Stimulated activated effector memory CD8-positive, alpha-beta T cell treated with anti-CD3 and anti-CD28 coated beads, Interleukin-12 subunit alpha, Interleukin-12 subunit beta, amount 100 ng/mL, for 72 hours (primary cell): Measurements from ENCODE around the gene MTUS2.

Experiments used
- ATAC-seq: fragments of 150-1000 bp; cut with Tn5 transposase; 2 replicates; pipeline ENCODE4 v1.10.0; 2021
- DNase-seq, 2 donors: peaks; one replicate each; pipeline ENCODE4 v3.0.0; 2021 to 2022; ENCODE audit warnings: low spot score in 2 of 2
- H3K27ac Mint-ChIP-seq: one replicate; pipeline ENCODE4 v1.8.0; 2022; ENCODE audit warnings: mild to moderate bottlenecking, mixed read lengths
- H3K36me3 Mint-ChIP-seq: one replicate; pipeline ENCODE4 v1.8.0; 2022; ENCODE audit warnings: mild to moderate bottlenecking, mixed read lengths
- H3K4me1 Mint-ChIP-seq: one replicate; pipeline ENCODE4 v1.8.0; 2022; ENCODE audit warnings: mixed read lengths
- H3K4me3 Mint-ChIP-seq: one replicate; pipeline ENCODE4 v1.8.0; 2022; ENCODE audit warnings: mild to moderate bottlenecking, mixed read lengths
- H3K9me3 Mint-ChIP-seq: one replicate; pipeline ENCODE4 v1.8.0; 2022; ENCODE audit warnings: mixed read lengths

MTUS2 gene

GRCh38 chr13:29270271-29270985, 450.3 kb downstream of the MTUS2 start:
- Mint-ChIP-seq H3K4me3 (no peak overlapping the region), H3K36me3 (no peaks in the 10 kb centered on the region)

GRCh38 chr13:29271606-29272005, 451.5 kb downstream of the MTUS2 start:
- no peak for DNase-seq
- no peak overlapping the region for H3K4me3 Mint-ChIP-seq

More at GRCh38 chr13:29270271-29270985, 450.3 kb downstream of the MTUS2 start:
- peak; percentile 11 for ATAC-seq
- Mint-ChIP-seq H3K9me3 (no peaks in the 10 kb centered on the region), H3K4me1 (no peaks in the 10 kb centered on the region), H3K27ac (no peak overlapping the region)
- no peak for DNase-seq

GRCh38 chr13:29279356-29280254, 459.5 kb downstream of the MTUS2 start:
- H3K4me3 Mint-ChIP-seq: no peak overlapping the region
- DNase-seq (no peak), ATAC-seq (no peak)
- H3K9me3 Mint-ChIP-seq: no peaks in the 10 kb centered on the region
- no peak overlapping the region for H3K27ac Mint-ChIP-seq
- H3K36me3 Mint-ChIP-seq: no peaks in the 10 kb centered on the region
- H3K4me1 Mint-ChIP-seq: no peaks in the 10 kb centered on the region

More at GRCh38 chr13:29271606-29272005, 451.5 kb downstream of the MTUS2 start:
- no peak for ATAC-seq
- Mint-ChIP-seq H3K27ac (no peak overlapping the region), H3K36me3 (no peaks in the 10 kb centered on the region), H3K9me3 (no peaks in the 10 kb centered on the region), H3K4me1 (no peaks in the 10 kb centered on the region)

- no peaks in the 10 kb centered on the region for H3K36me3 Mint-ChIP-seq
- no peak overlapping the region for H3K27ac Mint-ChIP-seq
- no peak overlapping the region for H3K4me3 Mint-ChIP-seq
- H3K4me1 Mint-ChIP-seq: no peaks in the 10 kb centered on the region
- ATAC-seq (peak; percentile 8), DNase-seq (no peak)
- H3K9me3 Mint-ChIP-seq: no peaks in the 10 kb centered on the region
These were observed 461.9 kb downstream of the MTUS2 start for GRCh38 chr13:29281932-29282495.

GRCh38 chr13:29284726-29285125, 464.6 kb downstream of the MTUS2 start:
- H3K36me3 Mint-ChIP-seq: no peaks in the 10 kb centered on the region
- H3K4me1 Mint-ChIP-seq: no peaks in the 10 kb centered on the region
- H3K4me3 Mint-ChIP-seq: no peak overlapping the region
- no peak overlapping the region for H3K27ac Mint-ChIP-seq
- H3K9me3 Mint-ChIP-seq: no peaks in the 10 kb centered on the region
- ATAC-seq (no peak), DNase-seq (no peak)

GRCh38 chr13:29287237-29287636, 467.1 kb downstream of the MTUS2 start:
- Mint-ChIP-seq H3K9me3 (no peaks in the 10 kb centered on the region), H3K36me3 (no peaks in the 10 kb centered on the region), H3K27ac (no peak overlapping the region), H3K4me1 (no peaks in the 10 kb centered on the region), H3K4me3 (no peak overlapping the region)
- DNase-seq: no peak
- ATAC-seq: no peak

GRCh38 chr13:29292045-29292444, 471.9 kb downstream of the MTUS2 start:
- Mint-ChIP-seq H3K27ac (no peak overlapping the region), H3K9me3 (no peaks in the 10 kb centered on the region), H3K36me3 (no peaks in the 10 kb centered on the region), H3K4me3 (no peak overlapping the region), H3K4me1 (no peaks in the 10 kb centered on the region)
- no peak for ATAC-seq
- no peak for DNase-seq

GRCh38 chr13:29294821-29295220, 474.7 kb downstream of the MTUS2 start:
- Mint-ChIP-seq H3K27ac (no peak overlapping the region), H3K36me3 (no peaks in the 10 kb centered on the region), H3K4me1 (no peaks in the 10 kb centered on the region), H3K9me3 (no peaks in the 10 kb centered on the region), H3K4me3 (no peak overlapping the region)
- ATAC-seq: no peak
- DNase-seq: no peak

- Mint-ChIP-seq H3K36me3 (peaks cover 5% of the 10 kb centered on the region), H3K4me3 (no peak overlapping the region), H3K9me3 (peaks cover 20% of the 10 kb centered on the region), H3K27ac (no peak overlapping the region), H3K4me1 (no peaks in the 10 kb centered on the region)
- DNase-seq (no peak), ATAC-seq (no peak)
These were observed 480.9 kb downstream of the MTUS2 start for GRCh38 chr13:29301027-29301426.

- ATAC-seq: no peak
- Mint-ChIP-seq H3K4me3 (no peak overlapping the region), H3K9me3 (peaks cover 20% of the 10 kb centered on the region), H3K4me1 (no peaks in the 10 kb centered on the region), H3K36me3 (peaks cover 5% of the 10 kb centered on the region), H3K27ac (no peak overlapping the region)
- no peak for DNase-seq
These were observed 484.0 kb downstream of the MTUS2 start for GRCh38 chr13:29304148-29304547.

GRCh38 chr13:29310806-29311205, 490.7 kb downstream of the MTUS2 start:
- no peak for DNase-seq
- Mint-ChIP-seq H3K4me1 (no peaks in the 10 kb centered on the region), H3K4me3 (no peak overlapping the region), H3K9me3 (no peaks in the 10 kb centered on the region), H3K36me3 (no peaks in the 10 kb centered on the region), H3K27ac (no peak overlapping the region)
- ATAC-seq: no peak

- H3K9me3 Mint-ChIP-seq: no peaks in the 10 kb centered on the region
- no peak overlapping the region for H3K27ac Mint-ChIP-seq
- H3K4me1 Mint-ChIP-seq: no peaks in the 10 kb centered on the region
- DNase-seq (no peak), ATAC-seq (peak; percentile 48)
- H3K36me3 Mint-ChIP-seq: no peaks in the 10 kb centered on the region
- no peak overlapping the region for H3K4me3 Mint-ChIP-seq
These were observed 495.7 kb downstream of the MTUS2 start for GRCh38 chr13:29315847-29316246.

- DNase-seq: no peak
- peaks cover 3% of the 10 kb centered on the region for H3K9me3 Mint-ChIP-seq
- no peak for ATAC-seq
- no peaks in the 10 kb centered on the region for H3K36me3 Mint-ChIP-seq
- no peak overlapping the region for H3K27ac Mint-ChIP-seq
- H3K4me3 Mint-ChIP-seq: no peak overlapping the region
- no peaks in the 10 kb centered on the region for H3K4me1 Mint-ChIP-seq
These were observed 497.7 kb downstream of the MTUS2 start for GRCh38 chr13:29317828-29318227.

GRCh38 chr13:29318741-29319140, 498.6 kb downstream of the MTUS2 start:
- Mint-ChIP-seq H3K9me3 (peaks cover 3% of the 10 kb centered on the region), H3K4me1 (no peaks in the 10 kb centered on the region), H3K36me3 (no peaks in the 10 kb centered on the region), H3K4me3 (no peak overlapping the region), H3K27ac (no peak overlapping the region)
- ATAC-seq (no peak), DNase-seq (no peak)

GRCh38 chr13:29319451-29319850, 499.3 kb downstream of the MTUS2 start:
- Mint-ChIP-seq H3K9me3 (peaks cover 3% of the 10 kb centered on the region), H3K4me1 (no peaks in the 10 kb centered on the region), H3K36me3 (no peaks in the 10 kb centered on the region), H3K27ac (no peak overlapping the region), H3K4me3 (no peak overlapping the region)
- DNase-seq (no peak), ATAC-seq (no peak)
